ENCODE results near the gene BCR.

Gene BCR

GRCh38 chr22:23262518-23263332 lies 82.4 kb downstream of the BCR start:
- no peak for DNase-seq (ENCODE audit: low read depth in 2 of 2)

DNA sequence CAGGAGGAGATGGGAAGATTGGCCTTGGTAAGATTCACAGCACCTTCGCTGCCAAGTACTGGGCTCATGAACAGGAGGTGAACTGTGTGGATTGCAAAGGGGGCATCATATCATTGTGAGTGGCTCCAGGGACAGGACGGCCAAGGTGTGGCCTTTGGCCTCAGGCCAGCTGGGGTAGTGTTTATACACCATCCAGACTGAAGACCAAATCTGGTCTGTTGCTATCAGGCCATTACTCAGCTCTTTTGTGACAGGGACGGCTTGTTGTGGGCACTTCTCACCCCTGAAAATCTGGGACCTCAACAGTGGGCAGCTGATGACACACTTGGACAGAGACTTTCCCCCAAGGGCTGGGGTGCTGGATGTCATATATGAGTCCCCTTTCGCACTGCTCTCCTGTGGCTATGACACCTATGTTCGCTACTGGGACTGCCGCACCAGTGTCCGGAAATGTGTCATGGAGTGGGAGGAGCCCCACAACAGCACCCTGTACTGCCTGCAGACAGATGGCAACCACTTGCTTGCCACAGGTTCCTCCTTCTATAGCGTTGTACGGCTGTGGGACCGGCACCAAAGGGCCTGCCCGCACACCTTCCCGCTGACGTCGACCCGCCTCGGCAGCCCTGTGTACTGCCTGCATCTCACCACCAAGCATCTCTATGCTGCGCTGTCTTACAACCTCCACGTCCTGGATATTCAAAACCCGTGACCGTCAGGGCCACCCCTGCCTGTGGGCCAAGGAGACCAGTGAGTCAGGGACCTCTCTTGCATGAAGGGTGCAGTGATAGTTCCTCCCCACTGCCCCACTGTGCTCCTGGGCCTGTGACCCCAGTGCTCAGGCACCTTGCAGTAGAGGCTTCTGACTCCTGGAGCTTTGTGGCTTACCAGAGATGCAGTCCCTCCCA lies 83.6 kb downstream of the BCR start:
- no peak for DNase-seq (ENCODE audit: low read depth in 2 of 2)

GRCh38 chr22:23264610-23265367 lies 84.5 kb downstream of the BCR start:
- no peak for DNase-seq (ENCODE audit: low read depth in 2 of 2)

GRCh38 chr22:23265368-23265700 lies 85.0 kb downstream of the BCR start:
- no peak for DNase-seq (ENCODE audit: low read depth in 2 of 2)

GRCh38 chr22:23266780-23267179 lies 86.5 kb downstream of the BCR start:
- DNase-seq (ENCODE audit: low read depth in 2 of 2), result no peak

DNA sequence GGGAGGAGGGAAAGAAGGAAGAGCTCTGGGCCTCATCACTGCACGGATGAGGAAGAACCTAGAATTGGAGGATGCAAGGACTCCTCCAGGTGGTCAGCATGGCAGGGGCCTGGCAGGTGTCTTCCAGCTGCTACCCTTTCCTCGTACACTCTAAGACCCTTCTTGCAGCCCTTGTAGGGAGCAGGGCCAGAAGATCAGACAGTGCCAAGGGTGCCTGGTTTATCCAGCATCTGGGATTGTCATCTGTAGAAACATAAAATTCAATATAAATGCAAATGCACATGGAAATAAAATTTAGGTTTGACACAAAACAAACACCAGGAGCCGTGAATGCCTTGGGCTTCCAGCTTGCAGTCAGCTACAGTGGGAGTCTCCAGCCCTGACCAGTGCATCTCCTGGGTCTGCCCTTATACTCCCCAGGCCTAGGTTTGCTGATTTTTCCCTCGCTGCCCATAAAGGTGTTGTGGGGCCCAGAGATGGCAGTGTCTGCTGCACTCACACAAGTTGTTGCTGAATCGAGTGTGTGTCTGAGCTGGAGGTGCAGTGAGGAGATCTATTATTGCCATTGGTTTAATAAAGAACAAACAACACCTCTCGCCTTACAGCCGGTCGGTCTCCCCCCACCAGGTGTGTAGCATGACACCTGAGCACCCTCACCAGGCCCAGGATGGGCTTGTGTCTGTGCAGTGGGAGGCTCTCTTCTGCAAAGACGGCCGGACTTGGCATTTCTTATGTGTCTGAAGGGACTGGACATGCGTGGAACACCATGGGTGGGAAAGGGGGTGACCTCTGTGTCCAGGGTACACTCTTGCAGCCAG lies 87.1 kb downstream of the BCR start:
- DNase-seq (ENCODE audit: low read depth in 2 of 2), result no peak

GRCh38 chr22:23268139-23268712 lies 87.9 kb downstream of the BCR start:
- DNase-seq (ENCODE audit: low read depth in 2 of 2), result no peak

DNA sequence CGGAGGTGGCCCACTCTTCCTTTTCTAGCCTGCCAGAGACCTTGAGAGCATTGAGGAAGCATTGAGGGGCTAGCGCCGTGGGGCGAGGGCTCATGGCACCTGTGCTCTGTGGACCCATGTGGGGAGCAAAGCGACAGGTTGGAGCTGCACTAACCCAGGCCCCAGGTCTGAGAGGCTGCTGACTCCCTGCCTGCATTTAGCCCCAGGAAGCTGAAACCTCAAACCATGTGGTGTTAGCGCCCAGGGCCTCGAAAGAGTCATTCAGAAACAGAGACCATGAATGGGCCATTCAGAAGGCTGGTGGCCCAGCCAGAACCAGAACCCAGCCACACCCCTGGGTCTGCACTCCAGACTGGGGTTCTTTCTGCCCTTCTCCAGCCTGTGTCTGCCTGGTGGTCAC lies 88.6 kb downstream of the BCR start:
- DNase-seq (ENCODE audit: low read depth in 2 of 2), result no peak

DNA sequence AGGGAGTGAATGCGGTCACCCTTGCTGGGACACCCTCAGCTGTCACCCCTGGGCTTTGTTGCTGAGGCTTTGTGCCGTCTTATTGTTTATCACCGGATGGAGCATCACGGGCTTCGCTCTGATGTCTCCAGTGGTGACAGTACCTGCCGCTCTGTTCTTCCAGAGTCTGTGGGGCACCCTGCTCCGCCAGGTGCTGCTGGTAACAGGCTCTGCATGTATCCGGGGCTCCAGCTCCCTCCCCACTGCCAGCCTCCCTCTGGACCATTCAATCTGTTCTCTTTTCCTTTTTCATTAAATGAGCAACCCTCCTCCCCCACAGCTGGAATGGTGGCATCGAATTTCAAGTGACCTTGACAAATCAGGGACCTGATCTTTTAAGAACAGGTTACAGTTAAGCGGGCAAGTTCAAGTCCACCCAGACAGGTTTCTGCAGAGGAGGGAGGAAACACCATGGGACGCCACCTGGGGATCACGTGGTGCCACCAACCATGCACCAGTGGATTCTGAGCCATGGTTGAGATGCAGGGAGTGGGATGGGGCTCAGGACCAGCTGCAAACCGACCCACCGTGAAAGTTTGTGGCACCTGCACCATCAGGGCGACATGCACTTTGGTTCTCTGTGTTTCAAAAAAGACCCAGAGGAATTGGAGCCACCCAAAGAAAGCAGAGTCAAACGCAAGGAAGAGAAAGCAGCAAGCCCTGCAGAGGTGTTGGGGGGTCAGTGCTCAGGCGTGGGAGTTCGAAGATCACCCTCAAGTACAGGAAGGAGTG lies 89.3 kb downstream of the BCR start:
- DNase-seq (ENCODE audit: low read depth in 2 of 2), result no peak

- DNase-seq (ENCODE audit: low read depth in 2 of 2), result no peak
Observed at GRCh38 chr22:23270212-23270733, 90.0 kb downstream of the BCR start.

DNA sequence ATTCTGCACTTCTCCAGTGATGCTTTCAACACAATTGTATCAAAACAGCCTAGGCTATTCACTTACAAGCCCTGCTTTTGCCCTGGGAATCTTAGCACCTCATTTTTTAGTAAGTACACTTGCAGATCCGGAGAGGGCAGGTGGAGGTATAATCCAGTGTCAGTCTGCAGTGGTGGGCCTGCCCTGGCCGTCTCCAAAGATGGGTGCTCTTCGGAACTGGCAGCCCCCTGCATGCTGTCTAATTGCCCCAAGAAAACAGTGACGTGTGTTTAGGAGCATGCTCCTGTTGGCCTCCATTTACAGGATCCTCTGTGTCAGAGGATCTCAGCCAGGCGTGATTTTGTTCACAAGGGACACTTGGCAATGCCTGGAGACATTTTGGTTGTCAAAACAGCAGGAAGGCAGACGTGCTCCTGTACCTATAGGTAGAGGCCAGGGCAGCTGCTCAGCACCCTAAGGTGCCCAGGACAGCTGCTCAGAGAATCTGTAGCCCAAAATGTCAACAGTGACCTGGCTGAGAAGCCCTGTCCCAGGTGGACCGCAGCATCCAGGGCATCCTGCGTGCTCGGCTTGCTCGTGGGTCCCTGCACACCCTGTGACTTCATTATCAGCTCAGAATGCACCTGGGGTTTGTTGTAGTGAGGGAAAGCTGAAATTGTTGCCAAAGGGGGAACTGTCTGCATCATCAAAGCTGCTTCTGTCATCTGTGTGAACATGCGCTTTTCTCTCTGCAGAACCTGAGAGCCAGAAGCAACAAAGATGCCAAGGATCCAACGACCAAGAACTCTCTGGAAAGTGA lies 90.7 kb downstream of the BCR start:
- DNase-seq (ENCODE audit: low read depth in 2 of 2), result no peak

GRCh38 chr22:23271597-23271908 lies 91.2 kb downstream of the BCR start:
- no peak for DNase-seq (ENCODE audit: low read depth in 2 of 2)

- DNase-seq (ENCODE audit: low read depth in 2 of 2), result no peak
Observed at GRCh38 chr22:23272371-23272770, 92.1 kb downstream of the BCR start.

GRCh38 chr22:23272834-23273233 lies 92.5 kb downstream of the BCR start:
- DNase-seq (ENCODE audit: low read depth in 2 of 2), result no peak

DNA sequence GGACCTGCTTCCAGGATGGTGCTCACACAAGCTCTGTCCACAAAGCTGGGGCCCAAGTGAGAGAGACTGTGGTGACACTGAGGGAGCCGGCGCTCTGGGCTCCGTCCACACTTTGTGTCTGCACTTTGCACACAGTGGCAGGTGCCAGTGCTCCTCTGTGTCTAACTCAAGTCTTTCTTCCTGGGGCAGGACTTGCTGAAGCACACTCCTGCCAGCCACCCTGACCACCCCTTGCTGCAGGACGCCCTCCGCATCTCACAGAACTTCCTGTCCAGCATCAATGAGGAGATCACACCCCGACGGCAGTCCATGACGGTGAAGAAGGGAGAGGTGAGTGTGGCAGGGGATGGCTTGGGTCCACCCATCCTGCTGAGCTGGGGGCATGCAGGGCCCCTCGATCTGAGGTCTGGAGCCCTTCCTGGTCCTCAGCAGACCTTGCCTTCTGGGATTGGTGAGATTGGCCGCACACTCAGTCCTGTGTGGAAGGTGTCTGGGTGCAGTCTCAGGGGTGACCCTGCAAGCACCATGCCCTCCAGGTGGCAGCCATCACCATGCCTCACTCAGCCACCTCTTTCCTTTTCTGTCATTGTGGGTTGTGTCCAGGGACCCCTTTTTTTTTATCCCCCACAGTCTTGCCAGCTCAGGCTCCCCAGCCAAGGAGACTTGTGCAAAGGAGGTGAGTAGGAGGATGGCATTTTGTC lies 93.3 kb downstream of the BCR start:
- DNase-seq (ENCODE audit: low read depth in 2 of 2), result no peak

DNA sequence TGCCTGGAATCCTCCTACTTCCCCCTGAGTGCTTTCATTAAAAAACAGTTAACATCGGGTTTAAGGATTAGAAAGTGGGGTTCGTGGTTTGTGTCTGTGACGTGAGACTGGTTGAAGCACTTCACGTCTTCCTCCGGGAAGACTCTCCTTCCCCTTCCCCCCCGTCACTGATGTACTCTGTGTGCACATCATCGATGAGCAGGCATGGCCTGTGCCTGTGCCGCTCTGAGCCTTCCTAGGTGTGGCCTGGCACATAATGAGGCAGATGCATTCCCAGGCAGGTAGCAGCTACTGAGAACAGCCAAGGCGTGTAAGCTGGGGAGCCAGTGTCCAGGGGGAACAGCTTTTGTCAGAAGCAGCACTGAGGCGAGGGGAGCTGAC lies 93.8 kb downstream of the BCR start:
- no peak for DNase-seq (ENCODE audit: low read depth in 2 of 2)

- DNase-seq (ENCODE audit: low read depth in 2 of 2), result no peak
Observed at GRCh38 chr22:23274891-23275694, 94.8 kb downstream of the BCR start.

- DNase-seq (ENCODE audit: low read depth in 2 of 2), result no peak
Observed at GRCh38 chr22:23275751-23276150, 95.4 kb downstream of the BCR start.
